Activated naive CD4-positive, alpha-beta T cell treated with anti-CD3 and anti-CD28 coated beads, Interleukin-2, amount 50 U/mL, for 72 hours (primary cell): ENCODE results near the gene PPARA. TPM values are rescaled to one million over a fixed set of nuclear protein-coding genes. Genes with fewer than 3 reads are reported as not detected.
A peak's percentile ranks its signal among the peaks of the same experiment; 100 is the strongest.
"Not testable (repeated sequence)": the region's sequence is repeated elsewhere in the genome, so short reads cannot be mapped to it uniquely, and the experiment has no call there.

Experiments used
- ATAC-seq, 2 donors: fragments of 150-1000 bp; cut with Tn5 transposase; 2 replicates each; pipeline ENCODE4 v1.10.0; 2021; ENCODE audit warnings: mild to moderate bottlenecking in 2 of 2, moderate library complexity in 2 of 2
- DNase-seq, 2 donors: peaks; one replicate each; pipeline ENCODE4 v3.0.0; 2021 to 2022; ENCODE audit warnings: low spot score in 2 of 2
- H3K27ac Mint-ChIP-seq, 2 donors: one replicate each; pipeline ENCODE4 v1.8.0; 2022; ENCODE audit warnings: mild to moderate bottlenecking in 2 of 2, mixed read lengths in 2 of 2
- H3K36me3 Mint-ChIP-seq, 2 donors: one replicate each; pipeline ENCODE4 v1.8.0; 2022; ENCODE audit warnings: mixed read lengths in 2 of 2
- H3K9me3 Mint-ChIP-seq, 2 donors: one replicate each; pipeline ENCODE4 v1.8.0; 2022; ENCODE audit warnings: mixed read lengths in 2 of 2
- total RNA-seq, 2 donors: library from RNA; stranded (reverse); gene quantifications; one replicate each; pipeline ENCODE4 v1.2.3, GENCODE V29; 2022

PPARA gene
- total RNA-seq, 2 donors from 2014 or later = 10.8 to 13.1 TPM

DNA sequence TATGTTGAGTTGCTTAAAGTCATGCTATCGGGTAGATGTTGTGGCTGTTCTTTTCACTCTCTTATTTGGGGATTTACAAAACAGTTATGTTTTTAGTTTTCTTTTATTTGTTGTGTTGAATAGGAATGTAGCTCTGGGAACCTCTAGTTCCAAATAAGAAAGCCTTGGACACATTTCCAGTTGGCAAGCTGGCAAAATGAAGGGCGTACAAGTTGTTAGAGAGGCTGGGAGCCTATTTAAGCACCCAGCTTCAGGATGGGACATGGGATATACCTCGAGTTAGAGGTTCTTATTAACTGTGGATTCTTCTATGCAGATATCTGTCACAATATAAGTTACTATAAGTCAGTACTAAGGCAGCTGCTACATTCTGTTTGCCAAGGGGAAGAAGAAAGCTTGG lies 22.8 kb downstream of the PPARA start:
- Mint-ChIP-seq H3K36me3 (peaks cover 2 to 11% of the 10 kb centered on the region in 2 donors), H3K27ac (peak overlapping the region in 1 of 2 donors; percentile 4), H3K9me3 (peaks cover under 1 to 1% of the 10 kb centered on the region in 2 donors)
- no peak for ATAC-seq
- no peak for DNase-seq

DNA sequence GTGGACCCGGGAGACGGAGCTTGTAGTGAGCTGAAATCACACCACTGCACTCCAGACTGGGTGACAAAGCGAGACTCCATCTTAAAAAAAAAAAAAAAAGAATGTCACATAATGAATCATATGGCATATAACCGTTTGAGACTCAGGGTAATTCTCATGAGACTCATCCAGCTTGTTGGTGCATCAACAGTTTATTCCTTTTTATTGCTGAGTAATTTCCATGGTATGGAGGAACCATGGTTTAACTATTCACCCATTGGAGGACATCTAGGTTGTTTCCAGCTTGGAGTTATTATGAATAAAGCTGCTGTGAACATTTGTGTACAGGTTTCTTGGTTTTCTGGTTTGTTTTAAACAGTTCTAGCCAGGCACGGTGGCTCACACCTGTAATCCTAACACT lies 25.3 kb downstream of the PPARA start:
- peaks cover 27 to 33% of the 10 kb centered on the region in 2 donors for H3K36me3 Mint-ChIP-seq
- H3K27ac Mint-ChIP-seq = no peak overlapping the region
- DNase-seq = no peak
- H3K9me3 Mint-ChIP-seq = peaks cover 16 to 17% of the 10 kb centered on the region in 2 donors
- ATAC-seq = no peak

DNA sequence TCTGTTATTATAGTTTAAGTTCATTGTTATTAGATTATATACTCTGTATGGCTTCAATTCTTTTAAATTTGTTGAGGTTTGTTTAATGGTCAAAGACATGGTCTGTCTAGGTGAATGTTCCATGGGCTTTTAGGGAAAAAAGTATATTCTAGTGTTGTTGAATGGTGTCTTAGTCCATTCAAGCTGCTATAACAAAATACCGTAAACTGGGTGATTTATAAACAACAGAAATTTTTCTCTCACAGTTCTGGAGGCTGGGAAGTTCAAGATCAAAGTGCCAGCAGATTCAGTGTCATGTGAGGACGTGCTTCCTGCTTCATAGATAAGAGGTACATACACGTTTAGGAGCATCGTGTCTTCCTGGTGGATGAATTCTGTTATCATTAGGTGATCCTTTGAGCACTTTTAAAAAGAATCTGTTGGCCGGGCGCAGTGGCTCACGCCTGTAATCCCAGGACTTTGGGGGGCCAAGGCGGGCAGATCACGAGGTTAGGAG lies 26.2 kb downstream of the PPARA start:
- no peak for ATAC-seq

DNA sequence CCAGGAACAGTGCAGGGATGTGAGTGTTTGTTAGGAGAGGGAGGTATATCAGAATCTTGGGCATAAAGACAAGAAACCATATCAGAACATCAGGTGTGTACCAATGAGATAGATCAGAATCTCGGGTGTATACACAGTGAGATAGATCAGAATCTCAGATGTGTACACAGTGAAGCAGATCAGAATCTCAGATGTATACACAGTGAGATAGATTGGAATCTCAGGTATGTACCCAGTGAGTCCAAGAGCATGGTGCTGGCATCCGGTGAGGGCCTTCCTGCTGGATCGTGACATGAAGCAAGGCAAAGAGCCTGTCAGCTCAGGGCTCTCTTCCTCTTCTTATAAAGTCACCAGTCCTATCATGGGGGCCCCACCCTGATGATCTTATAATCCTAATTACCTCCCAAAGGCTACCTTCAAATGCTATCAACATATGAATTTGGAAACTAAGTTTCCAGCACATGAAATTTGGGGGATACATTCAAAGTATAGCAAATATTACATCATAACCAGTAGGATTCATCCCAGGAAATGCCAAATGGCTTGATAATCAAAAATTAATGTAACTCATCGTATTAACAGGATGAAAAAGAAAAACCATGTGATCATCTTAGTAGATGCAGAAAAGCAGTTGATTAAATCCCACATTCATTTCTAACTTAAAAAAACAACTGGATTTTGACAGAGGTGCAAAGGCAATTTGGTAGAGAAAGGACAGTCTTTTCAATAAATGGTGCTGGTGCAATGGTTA lies 28.6 kb downstream of the PPARA start:
- H3K9me3 Mint-ChIP-seq = peaks cover 25 to 26% of the 10 kb centered on the region in 2 donors
- ATAC-seq = no peak
- peaks cover 47 to 49% of the 10 kb centered on the region in 2 donors for H3K36me3 Mint-ChIP-seq
- no peak for DNase-seq
- no peak overlapping the region for H3K27ac Mint-ChIP-seq

More for the DNA sequence above, 26.2 kb downstream of the PPARA start:
- H3K27ac Mint-ChIP-seq = no peak overlapping the region
- peaks cover 25 to 26% of the 10 kb centered on the region in 2 donors for H3K9me3 Mint-ChIP-seq
- H3K36me3 Mint-ChIP-seq = peaks cover 36 to 42% of the 10 kb centered on the region in 2 donors
- DNase-seq = no peak

DNA sequence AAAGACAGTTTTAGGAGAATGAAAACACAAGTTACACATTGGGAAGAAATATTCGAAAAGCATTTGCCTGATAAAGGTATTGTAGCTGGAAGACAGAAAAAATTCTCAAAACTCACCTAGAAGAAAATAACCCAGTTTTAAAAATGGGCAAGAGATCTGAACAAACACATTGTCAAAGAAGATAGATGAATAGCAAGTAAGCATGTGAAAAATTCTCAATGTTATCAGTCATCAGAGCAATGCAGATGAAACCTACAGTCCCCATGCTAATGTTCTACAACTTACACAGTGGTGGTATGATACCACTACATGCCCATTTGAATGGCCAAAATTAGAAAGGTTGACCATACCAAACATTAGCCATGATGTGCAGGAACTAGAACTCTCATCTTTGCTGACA lies 29.4 kb downstream of the PPARA start:
- Mint-ChIP-seq H3K27ac (no peak overlapping the region), H3K36me3 (peaks cover 48 to 49% of the 10 kb centered on the region in 2 donors), H3K9me3 (peaks cover 25 to 26% of the 10 kb centered on the region in 2 donors)
- no peak for DNase-seq
- no peak for ATAC-seq

DNA sequence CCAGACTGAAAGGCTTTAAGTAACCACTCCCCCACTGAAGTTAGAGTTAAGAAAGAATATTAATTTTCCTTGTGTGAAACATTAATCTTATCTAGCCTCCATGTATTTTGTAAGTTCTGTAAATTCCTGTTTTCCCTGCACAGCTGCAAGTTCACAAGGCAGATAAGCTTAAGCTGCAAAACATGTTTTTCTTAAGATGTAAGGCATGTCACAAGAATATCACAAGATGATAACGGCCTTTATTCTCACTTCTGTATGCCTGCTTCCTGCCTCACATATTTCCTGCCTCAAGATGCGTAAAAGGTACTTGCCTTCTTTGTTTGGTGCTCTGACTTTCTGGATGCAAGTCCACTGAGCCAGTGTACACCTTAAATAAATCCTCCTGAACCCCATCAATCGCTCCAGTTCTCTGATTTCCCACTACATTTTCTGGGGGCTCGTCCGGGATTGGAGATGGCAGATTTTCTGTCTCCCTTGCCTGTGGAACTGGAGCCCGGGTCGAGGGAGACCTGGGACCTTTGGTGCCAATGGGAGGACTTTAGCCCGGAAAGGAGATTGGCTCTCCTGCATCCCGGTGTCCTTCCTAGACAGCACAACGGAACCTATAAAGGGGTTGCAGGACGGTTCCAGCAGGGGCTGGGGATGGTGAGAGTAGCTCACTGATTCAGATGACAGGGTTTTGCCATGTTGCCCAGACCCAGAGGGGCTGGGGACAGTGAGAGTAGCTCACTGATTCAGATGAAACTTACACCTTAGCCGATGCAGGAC lies 30.2 kb downstream of the PPARA start:
- DNase-seq = no peak
- peaks cover 49 to 53% of the 10 kb centered on the region in 2 donors for H3K36me3 Mint-ChIP-seq
- ATAC-seq = no peak

DNA sequence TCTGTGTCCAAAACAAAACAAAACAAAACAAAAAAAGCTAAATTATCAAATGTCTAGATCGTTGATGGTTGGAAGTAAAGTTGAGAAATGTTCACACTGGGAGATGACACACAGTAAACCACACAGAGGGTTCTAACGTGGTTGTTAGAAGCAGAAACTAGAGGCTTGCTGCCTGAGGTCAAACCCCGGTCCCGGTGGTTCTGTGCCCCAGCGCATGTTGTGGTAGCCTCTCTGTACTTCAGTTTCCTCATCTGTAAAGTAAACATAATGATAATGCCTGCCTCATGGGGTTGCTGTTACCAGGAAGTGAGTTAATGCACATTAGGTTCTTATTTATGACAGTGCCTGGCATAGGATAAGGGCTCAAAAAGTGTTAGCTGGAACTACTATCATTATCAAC lies 33.4 kb downstream of the PPARA start:
- Mint-ChIP-seq H3K27ac (no peak overlapping the region), H3K36me3 (peaks cover 37 to 40% of the 10 kb centered on the region in 2 donors)

More for the DNA sequence above, 30.2 kb downstream of the PPARA start:
- peaks cover 25 to 26% of the 10 kb centered on the region in 2 donors for H3K9me3 Mint-ChIP-seq
- H3K27ac Mint-ChIP-seq = no peak overlapping the region

DNA sequence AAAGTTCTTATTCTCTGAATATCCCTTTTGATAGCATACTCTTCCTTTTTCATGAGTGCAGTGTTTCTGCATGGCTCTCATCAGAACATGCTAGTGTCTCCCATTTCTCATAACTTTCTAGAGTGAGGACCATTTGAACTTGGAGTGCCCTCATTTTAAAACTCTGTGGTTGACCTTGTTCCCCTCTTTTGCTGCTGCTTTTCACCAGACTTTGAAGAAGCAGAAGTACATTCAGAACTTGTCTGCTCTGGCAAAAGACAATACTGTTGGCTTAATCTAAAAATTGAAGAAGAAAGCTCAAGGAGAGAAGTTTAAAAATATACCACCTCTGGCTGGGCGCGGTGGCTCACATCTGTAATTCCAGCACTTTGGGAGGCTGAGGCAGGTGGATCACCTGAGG lies 35.0 kb downstream of the PPARA start:
- Mint-ChIP-seq H3K36me3 (peaks cover 23 to 25% of the 10 kb centered on the region in 2 donors), H3K9me3 (peaks cover 12 to 13% of the 10 kb centered on the region in 2 donors), H3K27ac (no peak overlapping the region)
- ATAC-seq (no peak), DNase-seq (no peak)

More for the DNA sequence above, 33.4 kb downstream of the PPARA start:
- no peak for DNase-seq
- H3K9me3 Mint-ChIP-seq = peaks cover 17 to 20% of the 10 kb centered on the region in 2 donors
- ATAC-seq = no peak

DNA sequence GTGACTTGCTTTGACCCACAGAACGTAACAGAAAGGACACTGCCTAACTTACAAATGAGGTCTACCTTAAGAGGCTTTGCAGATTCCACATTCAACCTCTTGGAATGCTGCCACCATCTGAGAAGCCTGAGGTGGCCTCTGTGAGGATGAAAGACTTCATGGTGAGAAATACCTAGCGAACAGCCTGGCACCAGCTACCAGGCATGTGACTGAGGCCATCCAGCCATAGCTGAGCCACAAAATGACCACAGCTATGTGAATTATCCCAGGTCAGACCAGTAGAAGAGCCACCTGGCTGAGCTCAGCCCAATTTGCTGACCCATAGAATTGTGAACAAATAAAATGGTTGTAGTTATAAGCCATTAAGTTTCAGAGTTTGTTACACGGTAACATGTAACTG lies 37.5 kb downstream of the PPARA start:
- ATAC-seq = no peak
- Mint-ChIP-seq H3K27ac (no peak overlapping the region), H3K9me3 (no peaks in the 10 kb centered on the region), H3K36me3 (peaks cover 5 to 10% of the 10 kb centered on the region in 2 donors)
- DNase-seq = no peak

DNA sequence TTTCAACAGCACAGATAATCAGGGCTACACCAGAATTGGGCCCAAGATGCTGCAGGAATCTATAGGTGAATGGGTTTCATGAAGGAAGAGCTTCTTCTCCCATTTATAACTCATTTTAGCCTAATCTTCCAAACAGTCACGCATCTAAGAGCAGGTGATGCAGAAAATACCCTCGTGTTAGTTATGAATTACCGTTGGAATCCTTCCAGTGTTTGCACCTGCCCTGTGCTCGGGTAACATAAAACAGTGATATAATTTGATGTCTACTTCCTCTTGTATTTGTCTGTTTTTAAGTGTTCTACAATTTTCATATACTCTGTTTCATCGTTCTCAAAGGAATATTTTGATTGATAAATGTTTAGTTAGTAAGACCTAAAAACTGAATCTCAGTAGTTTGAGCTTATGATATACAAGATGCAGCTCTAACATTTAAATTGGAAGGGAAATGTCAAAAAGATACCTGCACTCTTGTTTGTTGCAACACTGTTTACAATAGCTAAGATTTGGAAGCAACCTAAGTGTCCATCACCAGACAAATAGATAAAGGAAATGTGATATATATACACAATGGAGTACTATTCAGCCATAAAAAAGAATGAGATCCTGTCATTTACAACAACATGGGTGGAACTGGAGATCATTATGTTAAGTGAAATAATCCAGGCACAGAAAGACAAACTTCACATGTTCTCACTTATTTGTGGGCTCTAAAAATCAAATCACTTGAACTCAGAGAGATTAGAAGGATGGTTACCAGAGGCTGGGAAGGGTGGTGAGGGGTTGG lies 42.1 kb downstream of the PPARA start:
- Mint-ChIP-seq H3K9me3 (no peaks in the 10 kb centered on the region), H3K36me3 (peaks cover 0 to 5% of the 10 kb centered on the region in 2 donors), H3K27ac (no peak overlapping the region)
- DNase-seq = no peak
- no peak for ATAC-seq

DNA sequence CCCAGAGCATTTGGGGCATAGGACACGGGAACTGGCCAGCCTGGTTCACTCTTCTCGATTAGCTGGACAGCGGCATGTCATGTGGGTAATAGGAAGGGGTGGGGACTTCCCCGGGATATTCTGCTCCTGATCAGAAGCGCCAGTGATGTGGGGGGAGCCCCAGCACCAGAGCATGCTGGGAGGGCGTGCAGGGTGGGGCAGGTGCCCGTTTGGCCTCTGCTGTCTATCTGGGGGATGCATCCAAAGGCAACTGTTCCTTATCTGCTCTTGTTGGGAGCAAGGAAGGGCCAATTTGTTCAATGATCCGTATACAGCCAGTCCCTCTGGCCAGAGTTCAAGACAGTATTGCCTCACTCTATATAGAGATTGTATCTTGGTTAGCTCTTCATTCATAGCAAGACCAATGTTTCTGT lies 43.6 kb downstream of the PPARA start:
- peaks cover 0 to 5% of the 10 kb centered on the region in 2 donors for H3K36me3 Mint-ChIP-seq
- no peaks in the 10 kb centered on the region for H3K9me3 Mint-ChIP-seq
- H3K27ac Mint-ChIP-seq = peak overlapping the region in 1 of 2 donors; percentile 44
- DNase-seq (no peak), ATAC-seq (no peak)

DNA sequence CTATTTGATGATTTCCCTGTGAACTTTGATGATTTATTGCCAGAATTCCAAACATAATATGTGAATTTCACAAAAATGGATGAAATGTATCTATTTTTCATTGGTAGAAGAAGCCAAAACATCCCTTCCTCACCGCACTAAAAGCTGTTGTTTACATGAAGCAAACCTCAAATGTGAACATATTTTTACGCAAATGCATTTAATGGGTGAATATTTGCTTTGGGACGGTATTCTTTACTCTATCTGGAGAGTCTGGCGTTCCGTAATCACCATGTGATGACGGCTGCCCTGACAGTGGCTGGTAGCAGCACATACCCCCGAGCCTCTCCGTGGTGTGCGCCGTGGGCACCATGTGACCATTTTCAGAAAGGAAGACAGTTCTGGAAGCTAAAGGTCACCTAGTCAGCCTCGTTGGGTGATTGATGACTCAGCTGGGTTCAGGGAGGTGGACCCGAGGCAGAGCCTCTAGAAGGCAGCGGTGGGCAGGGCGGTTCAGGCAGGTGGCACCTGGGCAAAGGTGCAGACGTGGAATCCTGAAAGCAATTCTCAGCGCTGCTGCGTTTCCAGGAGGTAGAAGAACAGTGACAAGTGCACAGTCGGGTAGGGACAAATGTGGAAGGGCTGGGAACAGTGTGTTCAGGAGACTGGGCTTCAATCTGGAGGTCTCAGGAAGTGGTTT lies 45.3 kb downstream of the PPARA start:
- peaks cover 0 to 5% of the 10 kb centered on the region in 2 donors for H3K36me3 Mint-ChIP-seq
- DNase-seq (no peak), ATAC-seq (no peak)
- no peaks in the 10 kb centered on the region for H3K9me3 Mint-ChIP-seq
- no peak overlapping the region for H3K27ac Mint-ChIP-seq

DNA sequence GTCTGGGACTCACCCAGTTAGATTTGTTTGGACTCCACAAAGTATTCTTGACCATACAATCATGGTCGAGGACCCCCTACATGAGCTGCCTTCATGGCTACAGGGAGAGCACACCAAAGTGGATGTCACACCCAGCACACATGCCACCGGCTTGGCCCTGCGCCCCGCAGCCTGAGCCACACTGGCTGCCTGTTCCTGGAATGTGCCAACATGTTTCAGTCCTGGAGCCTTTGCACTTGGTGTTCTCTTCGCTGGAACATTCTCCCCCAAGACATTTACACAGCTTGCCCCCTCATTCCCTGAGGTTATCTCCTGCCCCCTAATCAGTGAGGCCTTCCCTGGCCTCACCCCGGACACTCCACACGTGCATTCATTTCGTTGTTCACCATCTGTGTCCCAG lies 46.0 kb downstream of the PPARA start:
- ATAC-seq (no peak), DNase-seq (no peak)
- Mint-ChIP-seq H3K27ac (no peak overlapping the region), H3K36me3 (peaks cover 0 to 4% of the 10 kb centered on the region in 2 donors), H3K9me3 (no peaks in the 10 kb centered on the region)

DNA sequence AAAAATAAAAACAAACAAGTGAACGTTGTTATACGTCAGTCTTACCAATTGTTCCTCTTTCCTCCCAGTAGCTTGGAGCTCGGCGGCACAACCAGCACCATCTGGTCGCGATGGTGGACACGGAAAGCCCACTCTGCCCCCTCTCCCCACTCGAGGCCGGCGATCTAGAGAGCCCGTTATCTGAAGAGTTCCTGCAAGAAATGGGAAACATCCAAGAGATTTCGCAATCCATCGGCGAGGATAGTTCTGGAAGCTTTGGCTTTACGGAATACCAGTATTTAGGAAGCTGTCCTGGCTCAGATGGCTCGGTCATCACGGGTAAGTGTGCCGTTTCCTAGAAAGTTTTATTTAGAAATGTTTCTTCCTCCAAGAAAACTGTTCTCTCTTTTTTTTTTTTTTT lies 47.9 kb downstream of the PPARA start:
- DNase-seq (no peak), ATAC-seq (no peak)
- H3K9me3 Mint-ChIP-seq = no peaks in the 10 kb centered on the region
- no peaks in the 10 kb centered on the region for H3K36me3 Mint-ChIP-seq
- H3K27ac Mint-ChIP-seq = no peak overlapping the region

DNA sequence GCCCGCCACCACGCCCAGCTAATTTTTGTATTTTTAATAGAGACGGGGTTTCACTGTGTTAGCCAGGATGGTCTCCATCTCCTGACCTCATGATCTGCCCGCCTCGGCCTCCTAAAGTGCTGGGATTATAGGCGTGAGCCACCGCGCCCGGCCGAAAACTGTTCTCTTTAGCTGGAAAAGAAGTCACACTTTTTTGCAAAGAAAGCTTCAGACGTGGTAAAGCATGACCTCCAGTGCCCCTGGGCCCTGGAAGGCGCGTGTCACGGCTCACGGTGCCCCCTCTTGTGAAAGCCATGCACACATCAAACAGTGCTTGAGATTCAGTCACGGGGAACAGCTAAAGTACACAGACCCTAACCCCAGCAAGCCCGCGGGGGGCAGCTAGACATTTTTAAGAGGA lies 48.5 kb downstream of the PPARA start:
- not testable (repeated sequence) for ATAC-seq, H3K9me3 Mint-ChIP-seq, H3K36me3 Mint-ChIP-seq, DNase-seq, H3K27ac Mint-ChIP-seq
